Cardiac septum (tissue), 1 donor: ENCODE data around the gene CCDC110. TPM values are rescaled to one million over a fixed set of nuclear protein-coding genes. Genes with fewer than 3 reads are reported as not detected.

Experiments used
- DNase-seq: peaks from one replicate; pipeline ENCODE4 v3.0.0-alpha.2; 2020; ENCODE audit warnings: low spot score
- intact Hi-C: fragments of 100-400 bp; cut with DNase I; formaldehyde crosslinking; loops from one replicate; pipeline ENCODE4 v1.14.0; 2022
- total RNA-seq: library from RNA; stranded (reverse); fragmentation: NEBNext Ultra II Directional; extraction: Animal tissue kit (Norgen Biotek cat#: 25700); gene quantifications from one replicate; pipeline ENCODE4 v1.2.1, GENCODE V29; 2021
- donor health status: DM: no; HTN: no; CAD: no.

Gene CCDC110
- total RNA-seq, 1 donor from 2014 or later: 0.67 TPM

- intact Hi-C loops: loop anchor here (5.0 kb wide), 1 partner anchor 40 kb away; no protein-coding TSS in a partner anchor
- DNase-seq: no peak
Observed at GRCh38 chr4:185426960-185427688, 44.4 kb downstream of the CCDC110 start.

- DNase-seq: peak; percentile 95
- intact Hi-C loops: loop anchor here (5.0 kb wide), 1 partner anchor 42 kb away; no protein-coding TSS in a partner anchor
Observed at GRCh38 chr4:185425647-185426352, 45.7 kb downstream of the CCDC110 start, which contains the start of gene UFSP2. Gene UFSP2, minus strand, starts transcription at chr4:185425964. Its CDS starts 96 bp downstream, at chr4:185425868.

- no peak for DNase-seq
- intact Hi-C loops: loop anchor here (5.0 kb wide), 1 partner anchor 42 kb away; no protein-coding TSS in a partner anchor
Observed at GRCh38 chr4:185424905-185425646, 46.5 kb downstream of the CCDC110 start.

- intact Hi-C loops: no loop called here
- no peak for DNase-seq
Observed at GRCh38 chr4:185421366-185422124, 50.0 kb downstream of the CCDC110 start.

- DNase-seq: no peak
- intact Hi-C loops: no loop called here
Observed at GRCh38 chr4:185416955-185417354, 54.6 kb downstream of the CCDC110 start.

- no peak for DNase-seq
- intact Hi-C loops: no loop called here
Observed at GRCh38 chr4:185412412-185412811, 59.1 kb downstream of the CCDC110 start.

GRCh38 chr4:185411849-185412248 lies 59.7 kb downstream of the CCDC110 start:
- DNase-seq: no peak
- intact Hi-C loops: no loop called here

GRCh38 chr4:185408432-185408831 lies 63.1 kb downstream of the CCDC110 start:
- no peak for DNase-seq
- intact Hi-C loops: no loop called here

GRCh38 chr4:185405296-185405999 lies 66.1 kb downstream of the CCDC110 start:
- DNase-seq: no peak
- intact Hi-C loops: no loop called here

- intact Hi-C loops: no loop called here
Observed at GRCh38 chr4:185404031-185404430, 67.5 kb downstream of the CCDC110 start.

GRCh38 chr4:185399466-185399865 lies 72.1 kb downstream of the CCDC110 start:
- intact Hi-C loops: loop anchor here (5.0 to 10.0 kb wide), 3 partner anchors 165 to 745 kb away; partner anchors contain the start of gene CFAP97
- no peak for DNase-seq

More at GRCh38 chr4:185404031-185404430, 67.5 kb downstream of the CCDC110 start:
- DNase-seq: no peak

GRCh38 chr4:185398618-185399017 lies 72.9 kb downstream of the CCDC110 start:
- intact Hi-C loops: loop anchor here (5.0 to 10.0 kb wide), 3 partner anchors 166 to 744 kb away; partner anchors contain the start of gene CFAP97

GRCh38 chr4:185396724-185397385 lies 74.7 kb downstream of the CCDC110 start, which contains the start of gene ANKRD37:
Gene ANKRD37, plus strand, starts transcription at chr4:185396841. Its CDS starts 83 bp downstream, at chr4:185396924.
- DNase-seq: no peak
- intact Hi-C loops: loop anchor here (1.0 to 10.0 kb wide), 4 partner anchors 168 to 742 kb away; partner anchors contain the start of gene CFAP97

More at GRCh38 chr4:185398618-185399017, 72.9 kb downstream of the CCDC110 start:
- DNase-seq: no peak

GRCh38 chr4:185395956-185396723 lies 75.4 kb downstream of the CCDC110 start:
- intact Hi-C loops: loop anchor here (1.0 to 10.0 kb wide), 4 partner anchors 169 to 741 kb away; partner anchors contain the start of gene CFAP97
- peak; percentile 98 for DNase-seq

- no peak for DNase-seq
- intact Hi-C loops: loop anchor here (5.0 to 10.0 kb wide), 3 partner anchors 169 to 741 kb away; partner anchors contain the start of gene CFAP97
Observed at GRCh38 chr4:185395238-185395955, 76.1 kb downstream of the CCDC110 start, which contains the start of gene LRP2BP. Gene LRP2BP, minus strand, starts transcription at chr4:185395924. Its CDS starts 17,738 bp downstream, at chr4:185378186.
